ENCODE measurements around the gene ANXA6.

GRCh38 chr5:151094852-151095245 is 62.7 kb downstream of the ANXA6 start:
- no peak for TF ChIP-seq CTCF (IDR thresholded peaks at IDR 0.05)
- no peak for TF ChIP-seq REST (IDR thresholded peaks at IDR 0.05; ENCODE audit: low read depth, low read length)
- no peak for TF ChIP-seq POLR2AphosphoS5 (IDR thresholded peaks at IDR 0.05; ENCODE audit: low read depth, low read length)
- no peak for TF ChIP-seq YY1 (IDR thresholded peaks at IDR 0.05; ENCODE audit: low read depth)
- no peak for TF ChIP-seq JUND (IDR thresholded peaks at IDR 0.05)
- TF ChIP-seq CHD2 (IDR thresholded peaks at IDR 0.05; ENCODE audit: low read length, partially characterized antibody) = no peak
- no peak for TF ChIP-seq EP300 (IDR thresholded peaks at IDR 0.05; ENCODE audit: borderline replicate concordance in 1 of 2, low read depth in 1 of 2, low read length in 1 of 2)
- TF ChIP-seq PBX3 (IDR thresholded peaks at IDR 0.05) = no peak
- no peak for TF ChIP-seq MAX (IDR thresholded peaks at IDR 0.05; ENCODE audit: low read depth)
- no peak for TF ChIP-seq RFX5 (IDR thresholded peaks at IDR 0.05; ENCODE audit: low read length)
- TF ChIP-seq RXRA (IDR thresholded peaks at IDR 0.05; ENCODE audit: borderline replicate concordance, low read depth) = no peak
- no peak for TF ChIP-seq USF1 (IDR thresholded peaks at IDR 0.05; ENCODE audit: borderline replicate concordance, low read depth)
- no peak for TF ChIP-seq ELF1 (IDR thresholded peaks at IDR 0.05)

Data from SK-N-SH (cell line).